Neural cell (in vitro differentiated cells): Measurements from ENCODE around the gene SETD6.

Experiments
- EP300 ChIP-seq: fragments of 450-650 bp; conservative IDR thresholded peaks from 2 replicates; pipeline ENCODE4 v1.6.1; 2014; ENCODE audit warnings: antibody characterized with exemption, mild to moderate bottlenecking, moderate library complexity; ENCODE audit not compliant: poor library complexity, severe bottlenecking
- POLR2AphosphoS5 ChIP-seq: IDR thresholded peaks from 2 replicates; pipeline ENCODE4 v1.6.1; 2012
- TF ChIP-seq, protein P1 (sequence below): fragments of 450-650 bp; IDR thresholded peaks from 2 replicates; pipeline ENCODE4 v1.5.1; 2014; ENCODE audit warnings: antibody characterized with exemption, mild to moderate bottlenecking, moderate library complexity; ENCODE audit not compliant: poor library complexity, severe bottlenecking
- TF ChIP-seq, protein P2 (sequence below): IDR thresholded peaks from 2 replicates; pipeline ENCODE4 v1.6.1; 2012; ENCODE audit warnings: borderline replicate concordance

DNA sequence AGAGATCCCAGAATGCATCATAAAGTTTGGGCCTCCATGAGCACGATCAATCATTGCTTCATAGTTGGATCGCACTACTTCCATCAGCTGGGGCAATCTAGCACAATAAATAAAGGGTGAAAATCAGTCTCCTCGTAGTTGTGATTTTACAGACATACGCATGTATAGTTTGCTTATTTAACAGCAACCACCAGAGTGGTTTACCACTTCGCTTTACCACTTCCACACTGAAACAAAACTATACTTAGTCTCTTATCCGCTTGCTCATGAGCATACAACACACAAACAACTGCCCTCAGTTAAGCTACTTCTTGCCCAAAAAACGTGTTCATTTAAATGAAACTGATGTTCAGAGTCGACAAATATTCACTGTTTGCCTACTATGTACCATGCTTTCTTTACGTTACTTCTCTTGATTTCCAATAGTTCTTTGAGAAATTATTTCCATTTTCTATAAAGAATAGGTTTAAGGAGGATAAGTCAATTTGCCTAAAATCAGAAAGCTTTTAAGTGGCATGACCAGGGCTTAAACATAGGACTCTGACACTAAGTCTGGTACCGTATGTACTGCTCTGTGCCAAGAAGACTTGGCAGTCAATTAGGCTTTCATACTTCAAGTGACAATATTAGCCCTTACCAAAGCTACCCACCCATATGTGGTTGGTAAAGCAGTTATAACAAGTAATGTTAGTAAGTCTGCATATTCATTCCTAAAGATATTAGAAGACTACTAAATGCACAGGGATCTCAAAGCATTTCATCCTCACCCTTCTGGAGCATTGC, 22.0 kb downstream of the SETD6 start:
- TF ChIP-seq, protein P1, sequence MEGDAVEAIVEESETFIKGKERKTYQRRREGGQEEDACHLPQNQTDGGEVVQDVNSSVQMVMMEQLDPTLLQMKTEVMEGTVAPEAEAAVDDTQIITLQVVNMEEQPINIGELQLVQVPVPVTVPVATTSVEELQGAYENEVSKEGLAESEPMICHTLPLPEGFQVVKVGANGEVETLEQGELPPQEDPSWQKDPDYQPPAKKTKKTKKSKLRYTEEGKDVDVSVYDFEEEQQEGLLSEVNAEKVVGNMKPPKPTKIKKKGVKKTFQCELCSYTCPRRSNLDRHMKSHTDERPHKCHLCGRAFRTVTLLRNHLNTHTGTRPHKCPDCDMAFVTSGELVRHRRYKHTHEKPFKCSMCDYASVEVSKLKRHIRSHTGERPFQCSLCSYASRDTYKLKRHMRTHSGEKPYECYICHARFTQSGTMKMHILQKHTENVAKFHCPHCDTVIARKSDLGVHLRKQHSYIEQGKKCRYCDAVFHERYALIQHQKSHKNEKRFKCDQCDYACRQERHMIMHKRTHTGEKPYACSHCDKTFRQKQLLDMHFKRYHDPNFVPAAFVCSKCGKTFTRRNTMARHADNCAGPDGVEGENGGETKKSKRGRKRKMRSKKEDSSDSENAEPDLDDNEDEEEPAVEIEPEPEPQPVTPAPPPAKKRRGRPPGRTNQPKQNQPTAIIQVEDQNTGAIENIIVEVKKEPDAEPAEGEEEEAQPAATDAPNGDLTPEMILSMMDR = no peak
- TF ChIP-seq, protein P2, sequence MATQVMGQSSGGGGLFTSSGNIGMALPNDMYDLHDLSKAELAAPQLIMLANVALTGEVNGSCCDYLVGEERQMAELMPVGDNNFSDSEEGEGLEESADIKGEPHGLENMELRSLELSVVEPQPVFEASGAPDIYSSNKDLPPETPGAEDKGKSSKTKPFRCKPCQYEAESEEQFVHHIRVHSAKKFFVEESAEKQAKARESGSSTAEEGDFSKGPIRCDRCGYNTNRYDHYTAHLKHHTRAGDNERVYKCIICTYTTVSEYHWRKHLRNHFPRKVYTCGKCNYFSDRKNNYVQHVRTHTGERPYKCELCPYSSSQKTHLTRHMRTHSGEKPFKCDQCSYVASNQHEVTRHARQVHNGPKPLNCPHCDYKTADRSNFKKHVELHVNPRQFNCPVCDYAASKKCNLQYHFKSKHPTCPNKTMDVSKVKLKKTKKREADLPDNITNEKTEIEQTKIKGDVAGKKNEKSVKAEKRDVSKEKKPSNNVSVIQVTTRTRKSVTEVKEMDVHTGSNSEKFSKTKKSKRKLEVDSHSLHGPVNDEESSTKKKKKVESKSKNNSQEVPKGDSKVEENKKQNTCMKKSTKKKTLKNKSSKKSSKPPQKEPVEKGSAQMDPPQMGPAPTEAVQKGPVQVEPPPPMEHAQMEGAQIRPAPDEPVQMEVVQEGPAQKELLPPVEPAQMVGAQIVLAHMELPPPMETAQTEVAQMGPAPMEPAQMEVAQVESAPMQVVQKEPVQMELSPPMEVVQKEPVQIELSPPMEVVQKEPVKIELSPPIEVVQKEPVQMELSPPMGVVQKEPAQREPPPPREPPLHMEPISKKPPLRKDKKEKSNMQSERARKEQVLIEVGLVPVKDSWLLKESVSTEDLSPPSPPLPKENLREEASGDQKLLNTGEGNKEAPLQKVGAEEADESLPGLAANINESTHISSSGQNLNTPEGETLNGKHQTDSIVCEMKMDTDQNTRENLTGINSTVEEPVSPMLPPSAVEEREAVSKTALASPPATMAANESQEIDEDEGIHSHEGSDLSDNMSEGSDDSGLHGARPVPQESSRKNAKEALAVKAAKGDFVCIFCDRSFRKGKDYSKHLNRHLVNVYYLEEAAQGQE = no peak
- TF ChIP-seq EP300 = no peak
- TF ChIP-seq POLR2AphosphoS5 = no peak
